IPS-20b (cell line): Measurements from ENCODE around the gene KRR1.

Experiments used
- H3K27ac ChIP-seq: one replicate; pipeline ENCODE4 v1.5.1; 2013; ENCODE audit warnings: low read length
- H3K27me3 ChIP-seq: 2 replicates; pipeline ENCODE4 v1.6.1; 2013; ENCODE audit warnings: mild to moderate bottlenecking, low read length, inconsistent platforms; ENCODE audit not compliant: insufficient read depth
- H3K36me3 ChIP-seq: 2 replicates; pipeline ENCODE4 v1.6.1; 2013; ENCODE audit warnings: low read depth, mild to moderate bottlenecking, inconsistent platforms, low read length, moderate library complexity; ENCODE audit not compliant: insufficient read depth
- H3K4me1 ChIP-seq: 2 replicates; pipeline ENCODE4 v1.6.1; 2013; ENCODE audit warnings: mild to moderate bottlenecking, control low read depth, inconsistent platforms, low read length, moderate library complexity; ENCODE audit not compliant: insufficient read depth
- H3K4me3 ChIP-seq: 2 replicates; pipeline ENCODE4 v1.5.1; 2013; ENCODE audit warnings: mild to moderate bottlenecking, low read length, inconsistent platforms
- H3K9ac ChIP-seq: 2 replicates; pipeline ENCODE4 v1.6.1; 2013; ENCODE audit warnings: low read depth, mild to moderate bottlenecking, inconsistent platforms, low read length, moderate library complexity
- H3K9me3 ChIP-seq: 2 replicates; pipeline ENCODE4 v1.6.1; 2013; ENCODE audit warnings: mild to moderate bottlenecking, low read depth, low read length, inconsistent platforms; ENCODE audit not compliant: insufficient read depth

The KRR1 gene

GRCh38 chr12:75511116-75512048 is at the start of gene KRR1:
Gene KRR1 (minus strand): TSS chr12:75511609. CDS start chr12:75511597, 12 bp downstream.
- Histone ChIP-seq H3K4me3 (peak within 1 kb of the TSS; percentile 93), H3K4me1 (peaks cover 5% of the 10 kb centered on the region; the same call in 1 of the 2 replicates), H3K36me3 (peaks cover 25% of the 10 kb centered on the region), H3K9me3 (no peaks in the 10 kb centered on the region), H3K9ac (peak within 1 kb of the TSS; percentile 95), H3K27me3 (no peaks in the 10 kb centered on the region), H3K27ac (peak within 1 kb of the TSS; percentile 66)

- peaks cover 4% of the 10 kb centered on the region for H3K9me3 ChIP-seq
- no peaks in the 10 kb centered on the region for H3K27me3 ChIP-seq
- no peak overlapping the region for H3K4me3 ChIP-seq
- H3K4me1 ChIP-seq: no peaks in the 10 kb centered on the region
- H3K9ac ChIP-seq: no peak overlapping the region
- no peaks in the 10 kb centered on the region for H3K36me3 ChIP-seq
- no peak overlapping the region for H3K27ac ChIP-seq
Measured at GRCh38 chr12:75560167-75560566, 48.8 kb upstream of the KRR1 start.

GRCh38 chr12:75558287-75558686 is 46.9 kb upstream of the KRR1 start:
- H3K9me3 ChIP-seq: no peaks in the 10 kb centered on the region
- H3K27ac ChIP-seq: no peak overlapping the region
- no peak overlapping the region for H3K9ac ChIP-seq

GRCh38 chr12:75556311-75556899 is 45.0 kb upstream of the KRR1 start:
- Histone ChIP-seq H3K4me1 (0 out of 2 replicates have a peak, but pooled peaks cover 11% of the 10 kb centered on the region), H3K4me3 (no peak overlapping the region), H3K27ac (no peak overlapping the region)

More at GRCh38 chr12:75558287-75558686, 46.9 kb upstream of the KRR1 start:
- Histone ChIP-seq H3K4me3 (no peak overlapping the region), H3K4me1 (0 out of 2 replicates have a peak, but pooled peaks cover 10% of the 10 kb centered on the region), H3K36me3 (no peaks in the 10 kb centered on the region), H3K27me3 (no peaks in the 10 kb centered on the region)

GRCh38 chr12:75554556-75554880 is 43.1 kb upstream of the KRR1 start:
- Histone ChIP-seq H3K9me3 (no peaks in the 10 kb centered on the region), H3K36me3 (no peaks in the 10 kb centered on the region), H3K27ac (no peak overlapping the region), H3K27me3 (no peaks in the 10 kb centered on the region), H3K4me1 (0 out of 2 replicates have a peak, but pooled peaks cover 11% of the 10 kb centered on the region), H3K9ac (no peak overlapping the region), H3K4me3 (no peak overlapping the region)

More at GRCh38 chr12:75556311-75556899, 45.0 kb upstream of the KRR1 start:
- Histone ChIP-seq H3K27me3 (no peaks in the 10 kb centered on the region), H3K9me3 (no peaks in the 10 kb centered on the region), H3K9ac (no peak overlapping the region), H3K36me3 (no peaks in the 10 kb centered on the region)

GRCh38 chr12:75553836-75554555 is 42.6 kb upstream of the KRR1 start:
- no peak overlapping the region for H3K9ac ChIP-seq
- H3K27me3 ChIP-seq: no peaks in the 10 kb centered on the region
- no peak overlapping the region for H3K27ac ChIP-seq
- H3K9me3 ChIP-seq: no peaks in the 10 kb centered on the region
- H3K4me3 ChIP-seq: no peak overlapping the region
- H3K36me3 ChIP-seq: no peaks in the 10 kb centered on the region
- 0 out of 2 replicates have a peak, but pooled peaks cover 11% of the 10 kb centered on the region for H3K4me1 ChIP-seq

GRCh38 chr12:75553398-75553797 is 42.0 kb upstream of the KRR1 start:
- Histone ChIP-seq H3K9me3 (no peaks in the 10 kb centered on the region), H3K27ac (no peak overlapping the region), H3K36me3 (no peaks in the 10 kb centered on the region), H3K27me3 (no peaks in the 10 kb centered on the region), H3K4me1 (0 out of 2 replicates have a peak, but pooled peaks cover 11% of the 10 kb centered on the region), H3K4me3 (no peak overlapping the region), H3K9ac (no peak overlapping the region)

GRCh38 chr12:75551477-75551876 is 40.1 kb upstream of the KRR1 start:
- no peaks in the 10 kb centered on the region for H3K9me3 ChIP-seq
- H3K9ac ChIP-seq: no peak overlapping the region
- 0 out of 2 replicates have a peak, but pooled peaks cover 11% of the 10 kb centered on the region for H3K4me1 ChIP-seq
- no peak overlapping the region for H3K27ac ChIP-seq
- no peak overlapping the region for H3K4me3 ChIP-seq
- H3K27me3 ChIP-seq: no peaks in the 10 kb centered on the region
- H3K36me3 ChIP-seq: no peaks in the 10 kb centered on the region

GRCh38 chr12:75550401-75551240 is 39.2 kb upstream of the KRR1 start:
- Histone ChIP-seq H3K4me3 (no peak overlapping the region), H3K4me1 (0 out of 2 replicates have a peak, but pooled peaks cover 11% of the 10 kb centered on the region), H3K27ac (no peak overlapping the region)

GRCh38 chr12:75549989-75550388 is 38.6 kb upstream of the KRR1 start:
- Histone ChIP-seq H3K27ac (no peak overlapping the region), H3K27me3 (no peaks in the 10 kb centered on the region), H3K9me3 (no peaks in the 10 kb centered on the region), H3K36me3 (no peaks in the 10 kb centered on the region), H3K9ac (no peak overlapping the region), H3K4me3 (no peak overlapping the region), H3K4me1 (0 out of 2 replicates have a peak, but pooled peaks cover 11% of the 10 kb centered on the region)

More at GRCh38 chr12:75550401-75551240, 39.2 kb upstream of the KRR1 start:
- Histone ChIP-seq H3K9me3 (no peaks in the 10 kb centered on the region), H3K27me3 (no peaks in the 10 kb centered on the region), H3K36me3 (no peaks in the 10 kb centered on the region), H3K9ac (no peak overlapping the region)

- 0 out of 2 replicates have a peak, but pooled peaks cover 7% of the 10 kb centered on the region for H3K4me1 ChIP-seq
- no peak overlapping the region for H3K9ac ChIP-seq
Measured at GRCh38 chr12:75548879-75549278, 37.5 kb upstream of the KRR1 start.

More at GRCh38 chr12:75548879-75549278, 37.5 kb upstream of the KRR1 start:
- H3K27me3 ChIP-seq: no peaks in the 10 kb centered on the region
- H3K9me3 ChIP-seq: no peaks in the 10 kb centered on the region
- no peak overlapping the region for H3K4me3 ChIP-seq
- no peak overlapping the region for H3K27ac ChIP-seq
- no peaks in the 10 kb centered on the region for H3K36me3 ChIP-seq
